HepG2 (cell line): ENCODE measurements around the gene CTNNA2. TPM values are rescaled to one million over a fixed set of nuclear protein-coding genes. Genes with fewer than 3 reads are reported as not detected.

Source experiments
- ATAC-seq: fragments of 200-7000 bp; cut with Tn5 transposase; 3 replicates; pipeline ENCODE4 v1.9.1; 2020; ENCODE audit warnings: mild to moderate bottlenecking, moderate library complexity
- BruUV-seq: library from RNA; stranded (reverse); fragments of 400-500 nt; replicated peaks from 2 replicates; lab custom pipeline; 2021; lab: Mats Ljungman, UMichigan
- CTCF ChIA-PET: fragments of 300-600 bp; formaldehyde crosslinking; extraction: SDS; loops from one replicate; lab custom pipeline; 2021; ENCODE audit warnings: low total read pairs, inconsistent platforms, low intra/inter-chr PET ratio; lab: Yijun Ruan, JAX
- POLR2A ChIA-PET: fragments of 350-600 bp; sonication (Branson Sonifier 250); formaldehyde crosslinking; loops from one replicate; lab custom pipeline; 2020; ENCODE audit warnings: antibody characterized with exemption, inconsistent platforms; lab: Yijun Ruan, JAX
- DNase-seq: peaks from one replicate; pipeline ENCODE4 v3.0.0-alpha.2; 2015; ENCODE audit warnings: low spot score
- FAIRE-seq: peaks from 3 replicates; lab custom pipeline; 2011; peaks lifted over from hg19 to GRCh38; lab: Jason Lieb, UNC
- H2AFZ ChIP-seq: one replicate; pipeline ENCODE4 v1.6.1; 2011; ENCODE audit warnings: low read length, inconsistent platforms
- H3K27ac ChIP-seq: fragments of 300-600 bp; 3 replicates; pipeline ENCODE4 v1.8.0; 2011; ENCODE audit warnings: mixed run types, mild to moderate bottlenecking, mixed read lengths, low read length, inconsistent platforms; ENCODE audit not compliant: insufficient read depth; ENCODE audit errors: extremely low read length
- H3K27me3 ChIP-seq, 2 experiments: fragments of 200-600 bp in 1 of 2; 2 replicates in 1 of 2; 3 replicates in 1 of 2; pipeline versions ENCODE4 v1.6.0 to v1.8.0; 2011; ENCODE audit warnings: low read length in 2 of 2, mild to moderate bottlenecking in 2 of 2, moderate library complexity in 2 of 2, inconsistent platforms in 1 of 2; ENCODE audit not compliant: insufficient read depth in 2 of 2, control insufficient read depth in 1 of 2
- H3K36me3 ChIP-seq, 2 experiments: fragments of 200-600 bp in 1 of 2; replicated peaks in 1 of 2; 2 replicates in 1 of 2; 3 replicates in 1 of 2; pipeline versions ENCODE4 v1.5.1 to v1.8.0; 2011; ENCODE audit warnings: low read length in 2 of 2, inconsistent platforms in 1 of 2; ENCODE audit not compliant: insufficient read depth in 2 of 2, control insufficient read depth in 1 of 2
- H3K4me1 ChIP-seq: 2 replicates; pipeline ENCODE4 v1.5.1; 2012; ENCODE audit warnings: low read length, inconsistent platforms; ENCODE audit not compliant: insufficient read depth
- H3K4me2 ChIP-seq: 2 replicates; pipeline ENCODE4 v1.6.0; 2011; ENCODE audit warnings: low read depth, low read length, inconsistent platforms
- H3K4me3 ChIP-seq, 3 experiments: fragments of 200-600 bp in 1 of 3; sonication (generic), shearing (Covaris generic) in 1 of 3; replicated peaks in 1 of 3; 2 replicates each; pipeline ENCODE4 v1.5.1; 2011 to 2016; ENCODE audit warnings: low read length in 3 of 3, inconsistent platforms in 2 of 3, low read depth in 2 of 3, mild to moderate bottlenecking in 2 of 3, control low read depth in 1 of 3, mixed read lengths in 1 of 3; ENCODE audit not compliant: insufficient read depth in 1 of 3
- H3K79me2 ChIP-seq: one replicate; pipeline ENCODE4 v1.6.1; 2011; ENCODE audit warnings: low read length, inconsistent platforms; ENCODE audit not compliant: insufficient read depth
- H3K9ac ChIP-seq: 2 replicates; pipeline ENCODE4 v1.6.0; 2011; ENCODE audit warnings: mild to moderate bottlenecking, low read depth, low read length, inconsistent platforms; ENCODE audit not compliant: insufficient read depth
- H3K9me3 ChIP-seq: 2 replicates; pipeline ENCODE4 v1.5.1; 2012; ENCODE audit warnings: mild to moderate bottlenecking, low read length
- H4K20me1 ChIP-seq: 2 replicates; pipeline ENCODE4 v1.6.0; 2011; ENCODE audit warnings: inconsistent platforms, mild to moderate bottlenecking, low read length, moderate library complexity; ENCODE audit not compliant: insufficient read depth
- ARID2 ChIP-seq: sonication (generic); formaldehyde crosslinking; IDR thresholded peaks from 2 replicates; pipeline ENCODE4 v1.8.1; 2022; ENCODE audit warnings: mild to moderate bottlenecking, missing genetic modification reagents, borderline replicate concordance
- CTCF ChIP-seq: sonication (generic); formaldehyde crosslinking; IDR thresholded peaks from 2 replicates; pipeline ENCODE4 v1.5.0; 2020; ENCODE audit warnings: mild to moderate bottlenecking, missing genetic modification reagents, moderate library complexity
- SMC3 ChIP-seq: IDR thresholded peaks from 2 replicates; pipeline ENCODE4 v1.6.1; 2011; ENCODE audit warnings: low read length, improper control_type of control experiment
- STAG1 ChIP-seq: sonication (generic); formaldehyde crosslinking; IDR thresholded peaks from 2 replicates; pipeline ENCODE4 v1.4.0; 2020; ENCODE audit warnings: missing genetic modification reagents
- TOPORS ChIP-seq: sonication (generic); formaldehyde crosslinking; IDR thresholded peaks from 2 replicates; pipeline ENCODE4 v1.8.0; 2023; ENCODE audit warnings: mild to moderate bottlenecking, missing genetic modification reagents
- TRIM22 ChIP-seq: fragments of 450-650 bp; IDR thresholded peaks from 2 replicates; pipeline ENCODE4 v1.6.1; 2017
- ZBTB34 ChIP-seq: sonication (generic); formaldehyde crosslinking; IDR thresholded peaks from 2 replicates; pipeline ENCODE4 v1.8.0; 2022; ENCODE audit warnings: mild to moderate bottlenecking, missing genetic modification reagents
- ZBTB8A ChIP-seq: sonication (generic); formaldehyde crosslinking; IDR thresholded peaks from 2 replicates; pipeline ENCODE4 v1.4.0; 2020; ENCODE audit warnings: mild to moderate bottlenecking, low read depth, missing genetic modification reagents, borderline replicate concordance
- WGBS: methylation state at CpG from one replicate; pipeline ENCODE4 v1.1.6; 2017; ENCODE audit warnings: low lambda C conversion rate; 5-methylcytosine and 5-hydroxymethylcytosine counted together
- in situ Hi-C: cut with HindIII; loops from 2 replicates; pipeline ENCODE4 v1.10.0; 2017; ENCODE audit warnings: low pct_unique_long_range_greater_than_20kb; ENCODE audit not compliant: extremely low pct_ligation_motif_present
- intact Hi-C: fragments of 100-400 bp; cut with micrococcal nuclease; formaldehyde crosslinking; loops from one replicate; pipeline ENCODE4 v1.10.0; 2022; ENCODE audit not compliant: unreplicated experiment
- polyA plus RNA-seq, 8 experiments: library from polyadenylated mRNA; depleted of rRNA in 3 of 8; stranded (reverse) in 7 of 8; unstranded in 1 of 8; fragments of >200 nt; fragmentation: Illumina TruSeq in 4 of 8; extraction: Trizol in 4 of 8; gene quantifications; 2 replicates each; pipeline versions ENCODE4 v1.2.1 to v1.2.3, GENCODE V29; 2011 to 2016; ENCODE audit warnings: low read depth in 4 of 8, missing spikeins in 1 of 8, mixed read lengths in 1 of 8; ENCODE audit not compliant: insufficient read depth in 1 of 8
- total RNA-seq, 5 experiments: library from RNA; depleted of rRNA; stranded (reverse); fragments of >200 nt; fragmentation: Illumina TruSeq; extraction: Trizol; gene quantifications; 2 replicates each; pipeline ENCODE4 v1.2.3, GENCODE V29; 2016; ENCODE audit warnings: low read depth in 1 of 5

Gene CTNNA2
- total and polyA plus RNA-seq, 2 of the 13 experiments (the other 11 are each of a cell fraction or from before 2014, with no cell fraction given) = not detected

GRCh38 chr2:79530443-79530842 lies 17.6 kb downstream of the CTNNA2 start:
- DNase-seq (peak; percentile 20), ATAC-seq (peak; percentile 90), FAIRE-seq (no peak)
- no peaks in the 10 kb centered on the region for H3K9me3 ChIP-seq
- no peak overlapping the region for H3K4me3 ChIP-seq
- no peaks in the 10 kb centered on the region for H3K4me1 ChIP-seq
- no peaks in the 10 kb centered on the region for H4K20me1 ChIP-seq
- H3K9ac ChIP-seq = no peak overlapping the region
- in situ Hi-C loops = no loop called here
- BruUV-seq = no TSS peak
- no peak for TF ChIP-seq ZBTB8A (CRISPR knock-in tag)
- TF ChIP-seq TRIM22 = no peak
- TF ChIP-seq CTCF (CRISPR knock-in tag) = peak; percentile 46
- TF ChIP-seq ZBTB34 (CRISPR knock-in tag) = no peak
- peak; percentile 40 for TF ChIP-seq STAG1 (CRISPR knock-in tag)
- 0 out of 2 replicates have a peak, but pooled peaks have one; percentile 13 for TF ChIP-seq SMC3
- no peak for TF ChIP-seq ARID2 (CRISPR knock-in tag)
- no peak for TF ChIP-seq TOPORS (CRISPR knock-in tag)
- TF ChIP-seq, all 625 proteins: peak for 3
- Histone ChIP-seq H3K4me2 (no peak overlapping the region), H3K36me3 (no peaks in the 10 kb centered on the region), H3K27ac (no peak overlapping the region), H3K27me3 (no peaks in the 10 kb centered on the region), H3K79me2 (no peaks in the 10 kb centered on the region), H2AFZ (no peak overlapping the region)
- ChIA-PET CTCF (no interaction called here), POLR2A (no interaction called here)
- intact Hi-C loops = loop anchor here (1.0 kb wide), 2 partner anchors 330 to 357 kb away; no protein-coding TSS in a partner anchor
- WGBS = 4% methylated on average over 1 of the region's 1 CpG
